GM21423 (cell line): Measurements from ENCODE around the gene ITIH1.
"Not testable (repeated sequence)": the region's sequence is repeated elsewhere in the genome, so short reads cannot be mapped to it uniquely, and the experiment has no call there.

Source experiments
- ATAC-seq: cut with Tn5 transposase; IDR thresholded peaks from one replicate; pipeline ENCODE4 v1.9.1; 2021; ENCODE audit warnings: mild to moderate bottlenecking, moderate library complexity; ENCODE audit not compliant: unreplicated experiment

The ITIH1 gene

GRCh38 chr3:52777127-52777958 lies at the start of gene ITIH1:
Gene ITIH1, plus strand, starts transcription at chr3:52777599. Its CDS starts 17 bp downstream, at chr3:52777616.
- no peak for ATAC-seq

DNA sequence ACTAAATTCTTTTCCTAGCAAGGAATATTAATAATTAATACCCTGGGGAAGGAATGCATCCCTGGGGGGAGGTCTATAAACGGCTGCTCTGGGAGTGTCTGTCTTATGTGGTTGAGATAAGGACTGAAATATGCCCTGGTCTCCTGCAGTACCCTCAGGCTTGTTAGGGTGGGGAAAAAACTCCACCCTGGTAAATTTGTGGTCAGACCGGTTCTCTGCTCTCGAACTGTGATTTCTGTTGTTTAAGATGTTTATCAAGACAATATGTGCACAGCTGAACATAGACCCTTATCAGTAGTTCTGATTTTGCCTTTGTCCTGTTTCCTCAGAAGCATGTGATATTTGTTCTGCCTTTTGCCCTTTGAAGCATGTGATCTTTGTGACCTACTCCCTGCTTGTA lies 48.6 kb upstream of the ITIH1 start:
- ATAC-seq, result not testable (repeated sequence)

- no peak for ATAC-seq
Observed at GRCh38 chr3:52730681-52731080, 46.7 kb upstream of the ITIH1 start.

DNA sequence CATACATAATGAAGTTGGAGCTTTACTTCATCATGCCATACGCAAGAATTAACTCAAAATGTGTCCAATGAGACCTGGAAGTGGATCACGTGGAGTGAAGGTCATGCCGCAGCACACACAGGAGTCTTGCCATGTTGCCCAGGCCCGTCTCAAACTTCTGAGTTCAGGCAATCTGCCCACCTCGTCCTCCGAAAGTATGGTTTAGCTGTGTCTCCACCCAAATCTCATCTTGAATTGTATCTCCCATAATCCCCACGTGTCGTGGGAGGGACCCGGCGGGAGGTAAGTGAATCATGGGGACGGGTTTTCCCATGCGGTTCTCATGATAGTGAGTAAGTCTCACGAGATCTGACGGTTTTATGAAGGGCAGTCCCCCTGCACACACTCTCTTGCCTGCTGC lies 45.8 kb upstream of the ITIH1 start:
- no peak for ATAC-seq

GRCh38 chr3:52733256-52733891 lies 44.0 kb upstream of the ITIH1 start:
- ATAC-seq, result no peak

DNA sequence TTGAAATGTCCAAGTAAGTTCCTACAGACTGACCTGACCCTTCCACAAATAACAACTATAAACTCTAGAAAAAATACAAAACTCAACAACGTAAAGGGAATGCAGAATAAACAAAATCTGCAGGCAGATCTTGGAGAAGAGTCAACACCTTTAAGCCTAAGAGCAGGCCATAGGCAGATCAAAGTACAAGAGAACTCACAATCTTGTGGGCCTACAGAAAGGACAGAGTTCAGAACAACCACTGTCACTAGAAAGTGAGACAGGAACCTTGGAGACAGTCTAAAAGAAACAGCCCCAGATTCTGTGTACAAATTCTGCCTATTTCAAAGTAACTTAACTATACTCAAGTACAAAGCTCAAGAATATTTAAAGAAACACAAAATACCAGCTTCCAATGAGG lies 37.7 kb upstream of the ITIH1 start:
- no peak for ATAC-seq

DNA sequence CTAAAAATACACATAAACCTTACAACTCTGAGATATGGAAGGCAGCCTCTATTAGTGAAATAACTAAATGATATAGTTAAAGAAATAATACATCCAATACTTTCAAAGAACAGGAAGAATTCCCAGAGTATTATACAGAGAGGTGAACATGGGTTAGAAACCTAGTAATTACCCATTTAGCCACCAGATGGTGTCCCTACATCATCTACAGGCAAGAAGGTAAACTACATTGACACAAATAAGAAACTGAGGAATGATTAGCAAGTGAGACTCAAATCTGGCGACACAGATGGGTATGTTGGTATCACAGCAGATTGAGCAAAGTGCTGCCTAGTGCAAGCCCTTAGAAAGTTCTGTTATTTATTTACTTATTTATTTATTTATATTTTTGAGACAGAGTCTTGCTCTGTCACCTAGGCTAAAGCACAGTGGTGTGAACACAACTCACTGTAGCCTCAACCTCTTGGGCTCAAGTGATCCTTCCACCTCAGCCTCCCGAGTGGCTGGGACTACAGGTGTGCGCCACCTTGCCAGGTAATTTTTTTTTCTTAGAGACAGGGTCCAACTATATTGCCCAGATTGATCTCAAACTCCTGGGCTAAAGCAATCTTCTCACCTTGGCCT lies 34.9 kb upstream of the ITIH1 start:
- ATAC-seq, result no peak

DNA sequence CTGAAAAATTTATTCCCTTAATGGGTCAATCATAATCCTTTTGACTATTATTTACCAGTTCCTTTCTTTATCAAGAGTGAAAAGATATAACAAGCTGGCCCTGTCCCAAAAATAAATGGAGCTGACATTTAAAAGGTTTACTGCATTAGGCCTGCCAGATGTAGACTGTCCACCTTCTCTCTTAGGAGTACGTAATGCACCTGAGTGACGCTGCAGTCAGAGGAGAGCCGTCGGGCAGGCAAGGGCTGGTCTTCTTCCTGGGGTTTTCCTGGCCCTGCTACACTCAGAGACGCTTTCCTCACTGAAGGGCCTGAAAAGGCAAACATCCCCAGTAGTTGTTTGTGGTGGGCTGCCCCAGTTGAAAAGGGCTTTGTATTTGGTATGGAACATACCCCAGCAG lies 34.2 kb upstream of the ITIH1 start:
- ATAC-seq, result no peak

DNA sequence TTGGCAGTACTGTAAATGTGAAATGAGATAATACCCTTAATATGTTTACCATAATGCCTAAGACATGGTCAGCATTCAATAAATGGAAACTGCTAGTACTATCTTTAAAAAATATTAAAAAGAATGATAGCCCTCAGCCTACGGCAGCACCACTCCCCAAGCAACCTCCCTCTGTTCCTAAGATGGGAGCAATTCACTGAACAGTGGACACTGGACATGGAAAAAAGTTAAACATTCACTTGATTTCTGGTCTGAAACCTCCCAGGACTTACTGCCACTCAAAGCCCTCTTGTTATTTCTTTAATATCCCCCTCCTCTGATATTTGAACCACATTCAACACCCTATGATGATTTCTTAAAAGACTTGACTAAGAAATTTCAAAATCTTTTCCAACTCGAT lies 33.7 kb upstream of the ITIH1 start:
- no peak for ATAC-seq

- no peak for ATAC-seq
Observed at GRCh38 chr3:52752045-52752660, 25.2 kb upstream of the ITIH1 start.

DNA sequence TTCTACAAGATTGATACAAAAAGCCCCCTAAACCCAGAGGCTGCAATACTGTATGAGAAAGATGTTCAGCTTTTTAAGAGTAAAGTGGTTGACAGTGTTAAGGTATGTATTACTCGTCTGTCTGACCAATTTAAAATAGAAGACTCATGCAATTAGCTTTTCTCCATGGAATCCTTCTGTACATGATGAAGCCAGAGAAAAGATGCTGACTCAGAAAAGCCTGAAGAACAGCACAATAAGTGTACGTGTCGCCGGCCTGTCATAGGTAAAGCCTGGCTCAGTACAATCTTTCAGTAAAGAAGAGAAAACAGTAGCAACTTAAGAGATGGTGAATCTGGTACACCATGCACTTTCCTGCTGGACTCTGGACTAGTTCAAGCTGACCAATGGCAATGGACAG lies 23.0 kb upstream of the ITIH1 start:
- ATAC-seq, result no peak

DNA sequence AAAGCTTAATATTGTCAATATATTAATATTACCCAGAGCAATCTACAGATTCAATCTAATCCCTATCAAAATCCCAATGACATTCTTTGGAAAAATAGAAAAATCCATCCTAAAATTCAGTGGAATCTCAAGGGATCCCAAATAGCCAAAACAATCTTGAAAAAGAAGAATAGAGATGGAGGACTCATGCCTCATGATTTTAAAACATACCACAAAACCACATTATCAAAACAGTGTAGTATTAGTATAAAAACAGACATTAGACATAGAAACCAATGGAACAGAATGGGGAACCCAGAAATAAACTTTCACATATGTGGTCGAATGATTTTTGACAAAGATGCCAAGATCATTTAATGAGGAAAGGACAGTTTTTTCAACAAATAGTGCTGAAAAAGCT lies 21.3 kb upstream of the ITIH1 start:
- ATAC-seq, result no peak

- no peak for ATAC-seq
Observed at GRCh38 chr3:52763466-52763865, 13.9 kb upstream of the ITIH1 start.

DNA sequence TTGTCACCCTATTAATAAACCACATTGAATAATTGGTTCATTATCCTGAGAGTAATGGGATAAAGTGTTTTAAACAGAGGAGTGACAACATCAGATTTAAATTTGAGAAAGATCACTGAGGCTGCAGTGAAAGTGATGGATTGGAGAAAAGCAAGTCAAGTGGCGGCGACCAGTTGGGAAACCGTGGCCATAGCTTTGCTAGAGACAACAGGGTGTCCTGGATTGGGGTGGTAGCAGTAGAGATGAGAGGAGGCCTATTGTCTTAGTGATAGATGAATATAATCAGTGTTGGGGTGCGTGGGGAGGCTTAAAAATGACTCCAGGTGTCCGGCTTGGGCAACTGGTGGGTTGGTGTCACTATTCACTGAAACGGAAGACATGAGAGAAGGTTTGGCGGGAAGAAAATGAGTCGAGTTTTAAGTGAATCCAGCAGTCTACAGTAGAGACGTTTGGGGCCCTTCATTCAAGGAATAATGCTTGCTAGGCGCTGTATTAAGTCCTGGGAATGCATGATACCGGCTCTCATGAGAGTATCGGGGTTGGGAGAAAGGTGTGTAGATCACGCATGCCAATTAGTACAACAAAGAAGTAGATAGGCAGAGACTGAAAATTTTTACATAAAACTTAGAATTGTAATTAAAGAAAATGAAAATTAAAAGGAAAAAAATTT lies 7.5 kb upstream of the ITIH1 start:
- no peak for ATAC-seq

DNA sequence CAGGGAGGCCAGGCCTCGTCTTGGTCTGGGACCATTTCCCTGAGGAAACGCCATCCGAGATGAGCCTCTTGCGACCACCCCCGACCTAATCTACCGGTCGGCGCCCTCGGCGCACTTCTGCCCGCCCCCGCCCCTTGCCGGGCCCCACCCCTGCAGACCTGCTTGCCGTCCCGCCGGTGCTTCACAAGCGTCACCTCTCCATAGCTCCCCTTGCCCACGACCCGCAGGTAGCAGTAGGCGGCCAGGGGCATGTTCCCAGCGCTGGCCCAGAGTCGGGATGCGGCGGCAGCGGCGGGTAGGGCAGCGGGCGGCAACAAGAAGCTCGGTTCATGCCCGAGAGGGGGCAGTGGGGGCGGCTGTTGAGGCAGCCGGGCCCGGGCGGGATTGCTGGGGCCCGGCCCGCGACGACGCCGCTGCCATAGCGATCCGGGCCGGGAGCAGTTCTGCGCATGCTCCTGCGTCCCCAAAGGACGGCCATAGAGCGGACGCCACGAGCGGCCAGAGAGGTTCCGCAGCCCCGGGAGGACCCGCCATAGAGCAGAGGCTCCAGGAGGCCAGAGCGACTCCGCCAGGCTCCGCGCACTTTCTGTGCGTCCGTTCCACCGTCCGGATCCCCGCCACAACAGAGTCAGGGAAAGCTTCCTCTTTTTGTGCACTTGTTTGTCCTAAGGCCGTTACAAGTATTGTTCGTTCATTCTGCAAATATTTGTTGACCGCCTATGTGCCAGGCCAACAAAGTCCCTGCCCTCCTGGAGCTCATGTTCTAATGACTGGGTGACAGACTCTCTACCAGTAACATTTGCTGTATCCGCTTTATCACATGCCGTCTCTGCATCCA lies 6.7 kb upstream of the ITIH1 start, which contains the start of gene NEK4:
TSS of gene NEK4 (minus strand) at position 445 of the 838 bp plus-strand sequence. CDS start at position 251, 194 bp downstream.
- peak; percentile 95 for ATAC-seq

DNA sequence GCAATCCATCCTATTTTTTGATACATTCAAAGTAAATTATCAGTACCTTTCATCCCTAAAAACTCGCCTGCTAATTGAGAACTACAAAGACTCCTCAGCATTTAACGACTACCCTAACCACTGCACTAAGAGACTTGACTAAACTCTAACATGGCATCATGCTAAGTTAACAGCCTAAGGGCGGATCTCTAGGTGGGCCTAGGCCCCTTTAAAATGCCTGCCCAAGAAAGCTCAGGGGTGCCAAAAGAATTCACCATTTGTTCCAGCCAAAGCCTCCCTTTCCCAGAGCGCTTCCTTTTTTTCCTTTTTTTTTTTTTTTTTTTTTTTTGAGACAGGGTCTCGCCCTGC lies 6.1 kb upstream of the ITIH1 start:
- no peak for ATAC-seq

GRCh38 chr3:52771702-52772101 lies 5.7 kb upstream of the ITIH1 start:
- no peak for ATAC-seq

GRCh38 chr3:52773361-52774065 lies 3.9 kb upstream of the ITIH1 start:
- no peak for ATAC-seq

DNA sequence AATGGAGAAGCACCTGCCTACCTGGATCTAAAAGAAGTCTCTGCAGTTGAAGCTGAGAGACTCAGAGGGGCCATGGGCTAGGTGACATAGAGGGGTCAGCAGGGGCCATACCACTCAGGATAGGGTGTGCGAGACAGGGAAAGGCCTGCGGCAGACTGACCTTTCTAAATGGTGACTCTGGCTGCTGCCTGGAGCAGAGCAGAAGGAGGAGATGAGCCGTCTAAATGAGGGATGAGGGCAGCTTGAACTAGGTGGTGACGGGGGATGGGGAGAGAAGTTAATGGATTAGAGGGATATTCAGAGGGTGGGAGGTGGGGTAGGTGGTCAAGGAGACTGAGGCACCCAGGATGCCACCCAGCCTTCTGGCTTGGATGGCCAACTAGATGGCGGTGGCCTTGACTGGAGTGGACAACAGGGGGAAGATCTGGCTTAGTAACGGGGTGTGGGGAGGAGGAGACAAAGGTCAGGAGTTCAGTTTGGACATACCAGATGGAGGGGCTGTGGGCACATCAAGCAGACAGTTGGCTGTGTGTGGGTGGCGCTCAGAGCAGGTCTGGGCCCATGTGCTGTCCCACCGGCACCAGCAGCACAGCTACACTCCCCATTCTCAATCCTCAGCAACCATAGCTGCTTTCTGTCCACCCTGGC lies 3.2 kb upstream of the ITIH1 start:
- no peak for ATAC-seq
